NAMALWA (cell line): Measurements from ENCODE around the gene KHDC3L.

Experiments used
- DNase-seq: peaks from one replicate; pipeline ENCODE4 v3.0.0-alpha.2; 2015; ENCODE audit warnings: low spot score

The KHDC3L gene, protein sequence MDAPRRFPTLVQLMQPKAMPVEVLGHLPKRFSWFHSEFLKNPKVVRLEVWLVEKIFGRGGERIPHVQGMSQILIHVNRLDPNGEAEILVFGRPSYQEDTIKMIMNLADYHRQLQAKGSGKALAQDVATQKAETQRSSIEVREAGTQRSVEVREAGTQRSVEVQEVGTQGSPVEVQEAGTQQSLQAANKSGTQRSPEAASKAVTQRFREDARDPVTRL

DNA sequence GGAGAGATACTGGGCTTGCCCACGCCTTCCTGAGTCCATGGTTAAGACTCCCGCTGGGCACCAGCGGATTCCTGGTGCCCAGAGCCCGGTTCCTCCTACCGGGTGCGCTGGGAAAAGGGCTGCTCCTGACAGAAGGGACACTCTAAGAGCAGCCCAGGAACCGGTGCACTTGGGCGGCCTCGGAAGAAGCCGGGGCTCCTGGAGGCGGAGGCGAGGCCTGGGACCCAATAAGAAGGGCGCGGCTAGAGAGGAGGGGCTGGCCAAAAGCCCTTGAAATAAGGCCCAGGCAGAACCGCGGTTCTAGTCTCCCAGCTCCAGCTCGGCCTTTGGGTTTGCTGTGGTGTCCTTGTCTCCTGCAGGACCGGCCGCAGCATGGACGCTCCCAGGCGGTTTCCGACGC is at the start of gene KHDC3L:
TSS of gene KHDC3L (plus strand) at position 301 of the 400 bp plus-strand sequence. CDS start at position 373, 72 bp downstream.
- no peak for DNase-seq

DNA sequence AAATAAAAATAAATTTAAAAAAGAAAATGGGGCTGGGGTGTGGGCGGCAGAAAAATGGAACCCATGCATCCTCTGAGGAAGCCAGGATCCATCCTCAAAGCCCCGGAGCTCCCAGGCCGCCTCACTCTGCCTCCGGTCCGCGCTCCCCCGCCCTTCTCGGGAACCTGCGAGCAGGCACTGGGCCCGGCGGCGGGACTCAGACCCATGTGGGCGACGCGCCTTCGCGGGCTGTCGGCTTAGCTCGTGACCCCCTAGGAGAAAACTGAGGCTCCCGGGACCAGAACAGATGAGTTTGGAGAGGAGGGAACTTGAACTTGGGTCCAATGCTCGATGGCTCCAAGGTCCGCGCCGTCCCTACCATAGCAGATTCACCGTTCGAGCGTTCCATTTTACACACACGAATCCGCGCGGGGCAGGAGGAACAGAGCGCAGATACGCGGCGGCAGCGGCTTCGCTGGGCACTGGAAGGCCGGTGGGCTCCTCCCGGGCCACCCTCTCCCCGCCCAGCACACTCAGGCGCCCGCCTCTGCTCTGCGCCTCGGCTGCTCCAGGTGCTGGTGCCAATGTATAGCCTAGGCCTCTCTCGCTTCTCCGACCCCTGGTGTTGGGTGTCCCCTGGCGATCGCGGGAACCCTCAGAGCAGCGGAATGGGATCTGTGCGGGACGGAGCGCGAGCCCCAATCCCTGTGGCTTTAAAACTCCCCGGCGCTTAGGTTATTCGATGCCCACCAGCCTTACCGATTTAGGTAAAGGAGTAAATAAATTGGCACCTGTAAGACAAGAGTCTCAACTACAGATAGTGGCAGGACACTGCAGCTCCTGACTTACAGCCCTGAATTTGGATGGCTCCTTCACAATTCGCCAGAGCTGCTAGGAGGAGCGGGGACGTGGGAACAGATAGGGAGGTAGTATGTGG is 47.6 kb upstream of the KHDC3L start:
- DNase-seq = no peak

DNA sequence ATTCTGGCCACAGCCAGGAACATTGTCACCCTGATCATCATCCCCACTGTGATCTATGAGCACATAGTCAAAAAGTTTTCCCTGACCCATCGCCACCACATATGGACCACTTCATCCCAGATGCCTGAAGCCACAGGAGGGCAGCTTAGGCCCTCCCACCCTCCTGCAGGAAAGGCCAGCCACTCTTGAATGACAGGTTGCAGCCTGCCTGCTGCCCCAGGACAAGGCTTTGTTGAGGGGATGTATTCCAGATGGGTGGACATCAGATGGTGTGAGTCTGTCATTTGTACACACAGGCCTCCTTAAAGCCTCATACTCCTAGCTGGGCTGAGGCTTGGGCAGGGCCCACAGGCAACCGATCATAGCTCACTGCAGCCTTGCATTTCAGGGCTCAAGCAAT is 39.1 kb upstream of the KHDC3L start:
- no peak for DNase-seq

DNA sequence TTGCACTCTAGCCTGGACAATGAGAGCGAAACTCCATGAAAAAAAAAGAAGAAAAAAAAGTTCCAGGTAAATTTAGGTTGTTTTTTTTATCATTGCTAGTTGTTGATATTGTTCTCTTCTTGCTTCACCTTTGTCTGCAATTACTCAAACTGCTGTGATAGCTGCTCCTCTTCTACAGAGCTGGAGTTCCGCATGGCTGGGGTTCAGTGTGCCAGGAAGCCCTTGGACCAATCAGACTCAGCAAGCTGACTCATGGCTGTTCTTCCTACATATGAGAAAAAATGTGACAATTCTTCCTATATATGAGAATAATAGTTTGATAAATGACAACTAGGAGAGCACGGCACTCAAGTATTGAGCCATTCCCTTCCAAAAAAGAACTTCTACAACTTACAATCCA is 36.8 kb upstream of the KHDC3L start:
- no peak for DNase-seq

DNA sequence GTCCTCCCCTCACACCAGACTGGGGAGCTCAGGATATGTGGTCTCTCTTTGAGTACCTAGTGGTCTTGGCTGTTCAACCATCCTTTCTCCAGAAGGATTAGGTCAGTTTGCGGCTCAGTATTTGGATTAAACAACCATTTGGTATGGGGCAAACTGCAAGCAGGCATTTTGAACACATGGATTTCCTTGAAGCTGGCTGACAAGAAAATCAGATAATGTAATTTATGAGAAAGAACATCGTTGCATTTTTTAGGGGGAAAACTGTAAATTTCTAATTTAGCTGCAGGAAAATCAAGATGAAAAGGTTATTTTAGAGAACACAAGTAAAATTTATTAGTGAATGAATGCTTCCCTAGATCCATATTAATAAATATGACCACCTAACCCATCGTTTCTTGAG is 33.7 kb upstream of the KHDC3L start:
- DNase-seq = no peak

DNA sequence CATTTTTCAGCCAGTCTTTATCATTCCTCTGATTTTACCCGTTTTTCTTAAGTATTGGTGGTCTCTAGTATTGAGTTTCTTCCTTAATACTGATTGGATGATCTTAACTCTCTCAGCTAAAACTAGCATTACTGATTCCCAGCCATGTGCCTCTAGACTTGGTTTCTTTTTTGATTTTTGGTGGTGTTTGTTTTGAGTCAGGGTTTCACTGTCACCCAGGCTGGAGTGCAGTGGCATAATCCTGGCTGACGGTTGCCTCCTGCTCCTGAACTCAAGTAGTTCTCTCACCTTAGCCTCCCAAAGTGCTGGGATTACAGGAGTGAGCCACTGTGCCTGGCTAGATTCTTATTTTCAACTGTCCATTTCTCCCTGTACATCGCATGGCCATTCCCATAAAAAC is 33.3 kb upstream of the KHDC3L start:
- no peak for DNase-seq

DNA sequence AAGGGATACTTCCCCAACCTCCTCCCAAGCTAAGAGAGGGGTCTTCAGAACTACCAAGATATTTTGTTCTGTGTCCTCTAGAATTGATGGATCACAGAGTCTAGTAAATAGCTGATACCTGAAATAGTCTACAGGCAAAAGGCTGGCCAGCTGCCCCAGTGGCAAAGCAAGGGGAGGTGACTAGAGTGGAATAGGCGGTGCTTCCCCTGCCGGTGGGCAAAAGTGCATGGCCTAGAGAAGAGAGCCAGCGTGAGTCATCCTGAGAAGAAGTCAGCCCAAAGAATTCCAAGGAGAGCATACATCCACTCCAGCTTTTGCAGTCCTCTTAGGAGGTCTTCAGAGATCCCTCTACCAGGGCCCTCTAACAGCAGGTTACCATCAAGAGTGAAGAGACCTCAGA is 23.1 kb upstream of the KHDC3L start:
- DNase-seq = no peak

DNA sequence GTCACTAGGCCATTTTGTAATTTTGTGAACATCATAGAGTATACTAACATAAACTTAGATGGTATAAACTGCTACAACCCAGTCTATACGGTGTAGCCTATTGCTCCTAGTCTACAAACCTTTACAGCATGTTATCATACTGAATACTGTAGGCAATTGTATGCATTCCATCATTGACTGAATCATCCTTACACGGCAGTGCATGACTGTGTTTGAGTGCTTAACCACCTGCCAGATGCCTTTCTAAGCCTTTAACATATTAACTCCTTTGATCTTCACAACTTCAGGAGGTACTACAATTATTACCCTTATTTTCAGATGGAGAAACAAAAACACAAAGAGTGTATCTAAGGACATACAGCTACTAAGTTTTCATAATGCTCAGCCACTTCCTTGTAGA is 22.4 kb upstream of the KHDC3L start:
- DNase-seq = no peak

DNA sequence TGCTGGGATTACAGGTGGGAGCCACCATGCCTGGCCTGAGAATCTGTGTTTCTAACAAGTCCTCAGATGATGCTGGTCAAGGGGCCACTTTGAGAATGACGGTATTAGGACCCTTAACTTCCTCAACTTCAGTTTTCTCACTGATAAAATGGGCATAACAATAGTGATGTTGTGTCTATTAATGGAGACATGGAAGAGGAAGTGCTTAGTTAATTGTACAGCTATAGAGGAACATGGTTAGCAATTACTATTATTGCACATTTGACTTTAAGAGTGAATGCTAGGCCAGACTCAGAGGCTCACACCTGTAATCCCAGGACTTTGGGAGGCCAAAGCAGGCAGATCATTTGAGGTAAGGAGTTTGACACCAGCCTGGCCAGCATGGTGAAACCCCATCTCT is 21.1 kb upstream of the KHDC3L start:
- no peak for DNase-seq

DNA sequence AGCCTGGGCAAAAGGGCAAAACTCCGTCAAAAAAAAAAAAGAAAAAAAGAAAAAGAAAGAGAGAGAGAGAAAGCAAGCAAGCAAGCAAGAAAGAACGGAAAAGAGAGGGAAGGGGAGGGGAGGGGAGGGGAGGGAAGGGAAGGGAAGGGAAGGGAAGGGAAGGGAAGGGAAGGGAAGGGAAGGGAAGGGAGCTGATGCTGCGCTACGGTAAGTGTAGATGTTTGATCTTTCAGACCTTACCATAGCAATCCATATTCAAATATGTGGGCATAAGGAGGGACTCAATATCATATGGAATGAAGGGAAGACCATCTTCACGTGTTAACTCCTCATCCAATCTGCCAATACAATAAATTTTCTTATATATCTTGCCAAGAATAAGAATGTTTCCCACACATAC is 20.3 kb upstream of the KHDC3L start:
- no peak for DNase-seq

DNA sequence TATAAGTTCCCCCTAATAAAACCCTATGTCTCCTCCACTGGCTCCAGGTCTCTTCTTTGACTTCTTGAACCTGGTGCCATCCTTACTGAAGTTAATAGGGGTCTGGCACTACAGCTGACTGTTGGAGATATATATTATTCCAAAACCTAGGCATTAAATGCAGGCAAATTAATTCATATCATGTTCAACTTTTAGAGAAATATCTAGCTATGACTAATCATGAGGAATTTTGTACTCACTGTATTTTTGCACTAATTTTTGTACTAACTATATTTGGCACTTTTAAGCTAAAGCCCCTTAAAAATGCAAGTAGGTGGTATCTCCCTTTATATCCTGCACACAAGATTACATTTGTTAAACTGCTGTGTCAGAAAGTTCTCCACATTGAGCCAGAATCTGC is 19.3 kb upstream of the KHDC3L start:
- DNase-seq = no peak

DNA sequence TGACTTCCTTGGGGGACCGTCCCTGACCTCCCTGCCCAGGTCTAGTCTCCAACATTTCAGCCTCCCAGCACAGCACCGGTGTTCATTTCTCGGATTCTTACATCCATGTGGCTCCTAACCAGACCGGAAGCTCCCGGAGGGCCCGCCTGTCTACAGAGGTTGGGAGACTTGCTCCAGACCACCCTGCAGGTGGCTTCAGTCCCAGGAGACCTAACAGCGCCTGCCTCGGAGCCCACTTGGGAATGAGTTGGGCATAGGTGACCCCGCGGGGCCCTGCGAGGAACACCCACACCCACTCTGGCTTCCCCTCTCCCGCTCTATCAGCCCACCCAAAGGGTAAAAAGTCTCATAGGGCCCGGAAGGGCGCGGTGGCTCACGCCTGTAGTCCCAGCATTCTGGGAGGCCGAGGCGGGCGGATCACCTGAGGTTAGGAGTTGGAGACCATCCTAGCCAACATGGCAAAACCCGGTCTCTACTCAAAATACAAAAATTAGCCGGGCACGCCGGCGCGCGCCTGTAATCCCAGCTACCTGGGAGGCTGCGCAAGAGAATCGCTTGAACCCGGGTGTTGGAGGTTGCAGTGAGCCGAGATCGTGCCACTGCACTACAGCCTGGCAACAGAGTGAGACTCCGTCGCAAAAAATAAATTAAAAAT is 13.8 kb upstream of the KHDC3L start:
- DNase-seq = no peak

DNA sequence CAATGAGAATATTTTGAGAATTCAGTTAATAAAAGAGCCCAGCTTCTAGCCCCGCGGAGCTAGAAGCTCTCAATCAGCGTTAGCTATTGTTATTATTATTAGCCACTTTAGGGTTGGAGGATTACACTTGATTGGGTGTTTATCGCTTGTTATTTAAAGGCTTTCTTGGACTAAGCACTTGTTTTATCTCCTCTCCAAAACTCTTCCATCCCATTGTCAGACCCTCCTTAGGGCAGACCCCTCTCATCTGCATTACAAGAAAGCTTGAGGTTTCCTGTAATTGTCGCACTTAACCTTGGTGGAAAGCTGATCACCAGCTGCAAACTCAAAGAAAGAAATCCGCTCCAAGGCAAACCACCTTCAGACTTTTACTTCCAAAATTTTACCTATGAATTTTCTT is 13.1 kb upstream of the KHDC3L start:
- DNase-seq = no peak

DNA sequence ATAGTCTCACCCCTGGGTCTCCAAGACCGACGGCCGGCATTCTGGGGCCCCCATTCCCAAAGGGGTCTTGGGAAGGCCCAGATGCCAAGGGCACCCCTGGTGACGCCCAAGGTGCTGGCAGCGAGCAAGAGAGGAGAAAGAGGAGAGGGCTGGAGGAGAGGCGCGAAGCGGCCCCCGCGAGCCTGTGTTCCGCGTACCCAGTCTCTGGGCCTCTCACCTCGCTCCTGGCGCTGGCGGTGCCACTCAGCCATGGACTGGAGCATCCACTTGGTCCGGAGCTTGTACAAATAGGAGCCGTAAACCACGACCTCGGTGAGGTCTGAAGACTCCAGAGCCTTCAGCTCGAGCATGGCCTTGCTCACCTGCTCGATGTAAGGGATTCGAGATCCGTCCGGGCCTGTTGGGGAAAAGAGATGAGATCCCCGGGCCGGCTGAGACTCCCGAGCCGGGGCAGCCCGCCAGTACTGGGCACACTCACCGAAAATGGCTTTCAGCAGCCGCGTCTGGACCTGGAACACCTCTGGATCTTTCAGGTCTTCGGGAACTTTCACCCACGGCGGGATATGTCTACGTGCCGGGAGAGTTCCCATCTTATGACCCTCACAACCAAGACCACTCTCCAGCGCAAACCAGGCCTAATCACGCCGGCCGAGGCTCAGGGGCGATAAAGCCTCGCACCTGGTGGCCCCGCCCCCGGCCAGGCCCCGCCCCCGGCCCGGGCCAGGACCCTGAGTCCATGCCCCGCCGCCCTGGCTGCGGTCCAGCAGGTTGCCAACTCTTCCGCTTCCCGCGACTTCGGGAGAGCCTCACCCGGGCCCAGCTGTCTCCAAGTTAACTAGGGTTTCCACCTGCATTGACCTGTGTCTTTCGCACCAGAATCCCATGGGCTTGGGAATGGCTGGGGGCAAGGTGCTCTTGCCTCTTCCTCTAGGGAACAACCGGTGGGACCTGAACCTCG is 8.5 kb upstream of the KHDC3L start, which contains the start of gene DPPA5:
TSS of gene DPPA5 (minus strand) at position 641 of the 958 bp plus-strand sequence. CDS start at position 590, 51 bp downstream.
- DNase-seq = no peak

DNA sequence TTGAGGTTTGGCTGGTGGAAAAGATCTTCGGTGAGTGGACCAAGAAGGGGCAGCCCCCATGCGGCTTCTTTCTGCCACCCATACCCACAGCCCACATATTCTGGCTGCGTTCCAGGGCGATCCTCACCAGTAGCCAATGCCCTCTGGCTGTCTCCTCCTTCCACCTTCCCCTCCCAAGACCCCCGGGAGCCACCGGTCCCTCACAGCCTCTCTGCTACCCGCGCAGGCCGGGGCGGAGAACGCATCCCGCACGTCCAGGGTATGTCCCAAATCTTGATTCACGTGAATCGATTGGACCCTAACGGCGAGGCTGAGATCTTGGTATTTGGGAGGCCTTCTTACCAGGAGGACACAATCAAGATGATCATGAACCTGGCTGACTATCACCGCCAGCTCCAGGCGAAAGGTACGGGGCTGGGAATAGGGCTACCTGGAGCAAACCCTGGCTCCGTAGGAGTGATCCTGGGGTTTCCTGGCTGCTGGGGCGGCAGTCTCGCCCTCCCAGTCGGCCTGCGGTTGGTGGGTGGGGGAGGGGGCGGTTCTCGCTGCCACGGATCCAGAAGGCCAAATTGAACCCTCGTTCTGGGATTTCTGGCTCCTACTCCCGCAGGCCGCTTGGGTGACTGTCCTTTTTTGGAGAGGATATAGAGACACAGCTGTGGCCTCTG is 545 bp downstream of the KHDC3L start:
- DNase-seq = no peak

DNA sequence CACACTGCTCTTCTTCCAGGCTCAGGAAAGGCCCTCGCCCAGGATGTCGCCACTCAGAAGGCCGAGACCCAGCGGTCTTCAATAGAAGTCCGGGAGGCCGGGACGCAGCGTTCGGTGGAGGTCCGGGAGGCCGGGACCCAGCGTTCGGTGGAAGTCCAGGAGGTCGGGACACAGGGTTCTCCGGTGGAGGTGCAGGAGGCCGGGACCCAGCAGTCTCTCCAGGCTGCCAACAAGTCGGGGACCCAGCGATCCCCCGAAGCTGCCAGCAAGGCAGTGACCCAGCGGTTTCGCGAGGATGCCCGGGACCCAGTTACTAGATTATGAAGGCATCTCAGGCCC is 1.0 kb downstream of the KHDC3L start:
- no peak for DNase-seq

DNA sequence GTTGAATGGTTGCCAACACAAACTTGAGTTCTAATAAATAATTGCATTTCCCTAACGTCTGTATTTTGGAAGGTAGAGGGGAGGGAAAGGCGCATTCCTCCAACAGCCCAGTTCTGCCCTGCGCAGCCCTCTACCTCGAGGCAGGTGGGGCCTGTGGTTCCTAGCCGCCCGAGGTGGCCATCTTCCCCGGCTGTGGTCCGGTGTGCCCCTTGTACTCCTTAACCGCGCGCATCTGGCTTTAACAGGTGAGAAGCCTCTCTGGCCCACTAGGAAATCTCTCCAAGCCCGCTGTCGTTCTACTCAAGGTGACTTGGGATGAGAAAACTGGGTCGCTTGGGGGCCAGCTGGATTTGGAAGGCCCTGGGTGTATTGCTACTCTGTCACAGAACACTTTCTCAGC is 1.7 kb downstream of the KHDC3L start:
- no peak for DNase-seq

DNA sequence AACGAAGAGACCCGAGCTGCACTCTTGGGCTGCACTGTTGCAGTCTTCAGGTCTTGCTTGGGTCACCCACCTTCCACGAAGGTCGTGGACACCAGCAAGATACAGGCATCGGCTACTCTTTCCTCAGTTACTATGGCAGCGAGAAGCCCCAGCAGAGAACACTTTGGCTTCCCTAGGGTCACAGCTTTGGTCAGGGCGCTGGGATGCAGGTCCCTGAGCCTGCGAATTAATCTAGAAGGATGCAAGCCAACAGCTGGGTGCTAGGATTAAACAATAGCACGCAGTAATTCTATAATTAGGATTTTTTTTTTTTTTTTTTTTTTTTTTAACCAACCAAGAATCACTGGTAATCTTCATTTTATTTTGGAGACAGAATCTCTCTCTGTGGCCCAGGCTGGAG is 2.1 kb downstream of the KHDC3L start:
- DNase-seq = no peak

DNA sequence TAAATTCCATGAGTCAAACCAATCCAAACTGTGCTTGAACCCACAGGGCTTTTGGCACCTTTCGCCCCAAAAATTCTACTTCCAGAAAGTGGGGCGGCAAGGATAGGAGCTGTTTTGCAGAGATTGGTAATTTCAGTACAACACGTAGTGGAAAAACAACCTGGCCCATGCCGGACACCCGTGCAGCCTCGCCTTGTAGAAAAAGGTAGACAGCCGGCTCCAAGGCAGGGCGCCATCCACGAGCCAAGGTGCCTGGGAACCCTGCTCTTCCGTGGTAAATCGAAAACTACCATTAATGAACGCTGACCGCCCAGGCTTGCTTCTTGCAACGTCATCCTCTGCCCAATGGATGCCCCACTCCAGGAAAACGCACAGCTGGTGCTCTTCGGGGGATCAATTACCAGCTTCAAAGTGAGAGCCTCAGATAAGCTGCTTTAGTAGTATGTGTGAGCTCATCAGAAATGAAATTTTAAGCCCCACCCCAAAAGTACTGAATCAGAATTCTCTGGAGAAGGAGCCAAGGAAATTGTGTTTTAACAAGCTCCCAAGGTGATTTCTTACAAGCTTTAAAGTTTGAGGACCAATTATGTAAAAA is 5.4 kb downstream of the KHDC3L start:
- no peak for DNase-seq

DNA sequence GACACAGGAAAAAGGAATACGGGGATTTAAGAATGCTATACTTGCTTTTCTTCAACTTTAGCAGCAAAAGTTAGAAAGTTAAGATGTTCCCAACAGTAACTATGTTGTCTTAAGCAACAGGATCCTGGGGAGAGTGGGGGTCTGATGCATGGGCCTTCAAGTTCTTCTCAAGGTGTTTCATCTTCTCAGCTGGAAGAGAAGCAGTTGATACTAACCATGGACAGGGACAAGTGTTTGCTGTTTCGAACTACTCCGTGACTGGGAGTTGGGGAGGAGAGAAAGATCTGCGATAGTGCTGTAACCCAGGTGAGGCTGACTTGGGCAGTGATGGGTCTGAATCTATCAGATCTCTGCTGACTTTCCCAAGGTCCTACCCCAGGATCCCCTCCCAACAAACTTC is 6.2 kb downstream of the KHDC3L start:
- no peak for DNase-seq

DNA sequence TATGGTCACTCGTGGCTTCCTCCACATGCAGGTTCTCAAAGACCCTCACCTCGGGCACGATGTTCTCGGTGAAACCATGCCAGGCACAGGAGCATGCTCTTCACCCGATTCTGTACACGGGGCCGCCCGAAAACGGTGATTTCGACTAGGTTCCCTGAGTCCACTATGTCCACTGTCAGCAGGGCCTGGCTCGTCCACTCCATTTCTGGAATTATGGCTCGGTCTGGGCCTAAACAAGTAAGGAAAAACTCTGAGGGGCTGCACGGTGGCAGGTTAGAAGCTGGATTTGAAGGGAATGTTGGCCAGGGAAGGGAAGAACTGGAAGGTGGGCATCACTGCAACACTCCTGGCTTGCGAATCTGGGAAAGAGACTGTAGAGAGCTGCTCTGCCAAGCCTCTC is 6.7 kb downstream of the KHDC3L start:
- DNase-seq = no peak
